Colonic mucosa (tissue), 4 donors: ENCODE data around the gene CEP192. TPM values are rescaled to one million over a fixed set of nuclear protein-coding genes. Genes with fewer than 3 reads are reported as not detected.

Experiments used
- DNase-seq: peaks from one replicate; pipeline ENCODE4 v3.0.0-alpha.2; 2020
- H3K27ac ChIP-seq: fragments of 200-600 bp; one replicate; pipeline ENCODE4 v1.8.0; 2021
- H3K27me3 ChIP-seq: fragments of 200-600 bp; one replicate; pipeline ENCODE4 v1.8.0; 2021
- H3K36me3 ChIP-seq: fragments of 200-600 bp; one replicate; pipeline ENCODE4 v1.8.0; 2021
- H3K4me1 ChIP-seq: fragments of 200-600 bp; one replicate; pipeline ENCODE4 v1.8.0; 2021; ENCODE audit warnings: mild to moderate bottlenecking
- H3K4me3 ChIP-seq: fragments of 200-600 bp; one replicate; pipeline ENCODE4 v1.8.0; 2021
- H3K9ac ChIP-seq, 2 donors: one replicate each; pipeline ENCODE4 v1.7.0; 2013; ENCODE audit warnings: control low read depth in 2 of 2, low read depth in 2 of 2, low read length in 2 of 2
- H3K9me3 ChIP-seq: fragments of 200-600 bp; one replicate; pipeline ENCODE4 v1.8.0; 2021
- CTCF ChIP-seq: fragments of 200-600 bp; IDR thresholded peaks from one replicate; pipeline ENCODE4 v1.8.0; 2022; ENCODE audit warnings: antibody characterized with exemption, mild to moderate bottlenecking
- intact Hi-C: fragments of 100-400 bp; cut with DNase I; formaldehyde crosslinking; loops from one replicate; pipeline ENCODE4 v1.14.1; 2022
- total RNA-seq, 2 donors: library from RNA; stranded (reverse); fragmentation: NEBNext Ultra II Directional in 1 of 2; extraction: Animal tissue kit (Norgen Biotek cat#: 25700) in 1 of 2; gene quantifications; one replicate each; pipeline ENCODE4 v1.2.1, GENCODE V29; 2021
- donor health status: healthy.
- donor health status: DM: no; HTN: no; CAD: no.
- donor health status: DM: no; HTN: no; CAD: no.

The CEP192 gene
- total RNA-seq, 2 donors from 2014 or later, result 23.7 to 26.9 TPM

GRCh38 chr18:13004396-13004795 is 13.2 kb downstream of the CEP192 start:
- Histone ChIP-seq H3K27ac (no peak overlapping the region), H3K4me1 (no peaks in the 10 kb centered on the region), H3K9me3 (no peaks in the 10 kb centered on the region), H3K9ac (no peak overlapping the region), H3K36me3 (peaks cover 7% of the 10 kb centered on the region), H3K4me3 (no peak overlapping the region), H3K27me3 (no peaks in the 10 kb centered on the region)
- TF ChIP-seq CTCF, result no peak
- no peak for DNase-seq
- intact Hi-C loops, result no loop called here

- Histone ChIP-seq H3K9me3 (no peaks in the 10 kb centered on the region), H3K27me3 (no peaks in the 10 kb centered on the region), H3K4me1 (no peaks in the 10 kb centered on the region), H3K36me3 (peaks cover 7% of the 10 kb centered on the region), H3K9ac (no peak overlapping the region), H3K4me3 (no peak overlapping the region), H3K27ac (no peak overlapping the region)
- TF ChIP-seq CTCF, result no peak
- intact Hi-C loops, result no loop called here
- no peak for DNase-seq
Measured at GRCh38 chr18:13005289-13005688, 14.1 kb downstream of the CEP192 start.

GRCh38 chr18:13006531-13007247 is 15.5 kb downstream of the CEP192 start:
- Histone ChIP-seq H3K4me1 (no peaks in the 10 kb centered on the region), H3K36me3 (peaks cover 7% of the 10 kb centered on the region), H3K9ac (no peak overlapping the region), H3K27ac (no peak overlapping the region), H3K27me3 (no peaks in the 10 kb centered on the region), H3K4me3 (no peak overlapping the region), H3K9me3 (no peaks in the 10 kb centered on the region)
- intact Hi-C loops, result no loop called here
- DNase-seq, result no peak
- no peak for TF ChIP-seq CTCF

- no peak overlapping the region for H3K9ac ChIP-seq
- H3K27ac ChIP-seq, result no peak overlapping the region
- intact Hi-C loops, result no loop called here
- peaks cover 7% of the 10 kb centered on the region for H3K36me3 ChIP-seq
- H3K4me1 ChIP-seq, result no peaks in the 10 kb centered on the region
- H3K4me3 ChIP-seq, result no peak overlapping the region
- TF ChIP-seq CTCF, result no peak
- DNase-seq, result no peak
- no peaks in the 10 kb centered on the region for H3K9me3 ChIP-seq
- H3K27me3 ChIP-seq, result no peaks in the 10 kb centered on the region
Measured at GRCh38 chr18:13007248-13007560, 16.0 kb downstream of the CEP192 start.

- no peak overlapping the region for H3K9ac ChIP-seq
- H3K4me1 ChIP-seq, result no peaks in the 10 kb centered on the region
- TF ChIP-seq CTCF, result no peak
- H3K9me3 ChIP-seq, result no peaks in the 10 kb centered on the region
- no peak overlapping the region for H3K4me3 ChIP-seq
- intact Hi-C loops, result loop anchor here (5.0 kb wide), 1 partner anchor 661 kb away; no protein-coding TSS in a partner anchor
- no peak for DNase-seq
- no peaks in the 10 kb centered on the region for H3K27me3 ChIP-seq
- peaks cover 13% of the 10 kb centered on the region for H3K36me3 ChIP-seq
- H3K27ac ChIP-seq, result no peak overlapping the region
Measured at GRCh38 chr18:13011719-13012118, 20.6 kb downstream of the CEP192 start.
